GM23248 (cell line): ENCODE data around the gene ANAPC2.

ENCODE experiments used
- EZH2 ChIP-seq: fragments of 200-600 bp; sonication (generic); IDR thresholded peaks from 2 replicates; pipeline ENCODE4 v1.6.1; 2018; ENCODE audit warnings: antibody characterized with exemption, mild to moderate bottlenecking; ENCODE audit not compliant: insufficient read depth, poor library complexity, severe bottlenecking
- EZH2phosphoT487 ChIP-seq: fragments of 200-600 bp; sonication (generic); IDR thresholded peaks from 2 replicates; pipeline ENCODE4 v1.6.1; 2018; ENCODE audit warnings: antibody characterized with exemption, moderate library complexity, mild to moderate bottlenecking, low read depth; ENCODE audit not compliant: insufficient read depth

GRCh38 chr9:137136261-137136880, 52.0 kb downstream of the ANAPC2 start:
- no peak for TF ChIP-seq EZH2phosphoT487
- no peak for TF ChIP-seq EZH2
